Measurements from ENCODE around the gene RNF207. TPM values are rescaled to one million over a fixed set of nuclear protein-coding genes. Genes with fewer than 3 reads are reported as not detected.

RNF207 gene
- total RNA-seq, 1 experiment from 2014 or later: 9.2 TPM

GRCh38 chr1:6224718-6225117 lies 18.8 kb downstream of the RNF207 start:
- ATAC-seq: no peak
- POLR2A ChIA-PET: no interaction called here
- no peak overlapping the region for H3K4me3 Mint-ChIP-seq
- H3K4me1 Mint-ChIP-seq: no peaks in the 10 kb centered on the region
- peaks cover 47% of the 10 kb centered on the region for H3K36me3 Mint-ChIP-seq
- CTCF ChIA-PET: interaction anchor here (0.6 to 1.9 kb wide), 3 partner anchors 14 to 20 kb away, joined by 3 to 8 read pairs (median 4); no protein-coding TSS in a partner anchor
- H3K27ac Mint-ChIP-seq: no peak overlapping the region
- H3K9me3 Mint-ChIP-seq: no peaks in the 10 kb centered on the region
- no peak for DNase-seq (ENCODE audit: low spot score)
- TF ChIP-seq FOXP4 (CRISPR knock-in tag; IDR thresholded peaks at IDR 0.05) (no peak), USF1 (CRISPR knock-in tag; IDR thresholded peaks at IDR 0.05) (no peak), EMX1 (CRISPR knock-in tag; IDR thresholded peaks at IDR 0.05) (no peak), SOX15 (CRISPR knock-in tag; IDR thresholded peaks at IDR 0.05) (no peak), ZNF219 (CRISPR knock-in tag; IDR thresholded peaks at IDR 0.05; ENCODE audit: borderline replicate concordance) (no peak), ZSCAN18 (CRISPR knock-in tag; IDR thresholded peaks at IDR 0.05) (no peak), ATF2 (CRISPR knock-in tag; IDR thresholded peaks at IDR 0.05; ENCODE audit: borderline replicate concordance, low read depth) (no peak), ELF4 (CRISPR knock-in tag; IDR thresholded peaks at IDR 0.05; ENCODE audit: low read depth) (no peak), ZMAT4 (CRISPR knock-in tag; IDR thresholded peaks at IDR 0.05) (no peak), E2F4 (CRISPR knock-in tag; IDR thresholded peaks at IDR 0.05; ENCODE audit: borderline replicate concordance, low read depth) (no peak), ETV6 (CRISPR knock-in tag; IDR thresholded peaks at IDR 0.05) (no peak), PRDM15 (CRISPR knock-in tag; IDR thresholded peaks at IDR 0.05) (no peak), AR (CRISPR knock-in tag; IDR thresholded peaks at IDR 0.05) (no peak), MAX (CRISPR knock-in tag; IDR thresholded peaks at IDR 0.05) (no peak), HMGA2 (CRISPR knock-in tag; IDR thresholded peaks at IDR 0.05) (no peak)
- no peaks in the 10 kb centered on the region for H3K27me3 Mint-ChIP-seq (ENCODE audit: low read depth)

Measured in WTC11 (cell line).